Panc1 (cell line): ENCODE measurements around the gene GAB3. TPM values are rescaled to one million over a fixed set of nuclear protein-coding genes. Genes with fewer than 3 reads are reported as not detected.

Experiments
- total RNA-seq: library from RNA; stranded (reverse); gene quantifications from one replicate; pipeline ENCODE4 v1.2.1, GENCODE V29; 2021; ENCODE audit not compliant: unreplicated experiment

The GAB3 gene
- total RNA-seq, 1 experiment from 2014 or later, result 8.2 TPM

Other genes with a start within 250 kb of the GAB3 start
- gene FAM3A, start 234.8 kb downstream of the GAB3 start, total RNA-seq, result 88.8 TPM
- gene G6PD, start 204.2 kb downstream of the GAB3 start, total RNA-seq, result 615 TPM
- 76.3 TPM for gene IKBKG, start 203.5 kb downstream of the GAB3 start, total RNA-seq
- gene CTAG1A, start 165.9 kb downstream of the GAB3 start, total RNA-seq, result not detected
- gene CTAG1B, start 131.8 kb downstream of the GAB3 start, total RNA-seq, result not detected
- not detected for gene CTAG2, start 97.5 kb downstream of the GAB3 start, total RNA-seq
- gene DKC1, start 11.8 kb upstream of the GAB3 start, total RNA-seq, result 179 TPM
- 89.3 TPM for gene MPP1, start 54.4 kb upstream of the GAB3 start, total RNA-seq
- gene SMIM9, start 83.6 kb upstream of the GAB3 start, total RNA-seq, result not detected
- gene F8A1, start 135.3 kb upstream of the GAB3 start, total RNA-seq, result 122 TPM